ENCODE results near the gene RALGPS1. TPM values are rescaled to one million over a fixed set of nuclear protein-coding genes. Genes with fewer than 3 reads are reported as not detected.

Gene RALGPS1
- total and polyA plus RNA-seq, 2 of the 8 experiments (the other 6 are each of a cell fraction or from before 2014, with no cell fraction given): 20.0 to 23.5 TPM

GRCh38 chr9:127225801-127226625 lies 311.4 kb downstream of the RALGPS1 start:
- no peaks in the 10 kb centered on the region for H3K36me3 ChIP-seq (ENCODE audit: control insufficient read depth in 2 of 4, insufficient read depth in 4 of 4, low read length in 3 of 4)
- no peak overlapping the region for H3K27ac ChIP-seq (ENCODE audit: low read depth, low read length)
- H2BK15ac ChIP-seq (ENCODE audit: low read length): no peak overlapping the region
- no peak overlapping the region for H3K18ac ChIP-seq (ENCODE audit: extremely low read depth, low read length)
- H2BK5ac ChIP-seq (ENCODE audit: low read depth, low read length): no peak overlapping the region
- POLR2A ChIA-PET (ENCODE audit: partially characterized antibody): interaction anchor here (0.6 to 2.3 kb wide), 8 partner anchors 8 to 655 kb away, joined by 3 to 10 read pairs (median 3); partner anchors contain the start of gene SLC2A8
- peaks cover 2 to 4% of the 10 kb centered on the region in 2 experiments for H4K20me1 ChIP-seq (replicated peaks in 1 of 2; ENCODE audit: control insufficient read depth in 1 of 2, insufficient read depth in 2 of 2, low read length in 2 of 2)
- H2BK120ac ChIP-seq (replicated peaks; ENCODE audit: low read depth, low read length): no peak overlapping the region
- peak overlapping the region; percentile 25 to 79 (median 46); a peak in 7 of 8 replicates for H3K4me3 ChIP-seq (ENCODE audit: extremely low read depth in 1 of 4, insufficient read depth in 2 of 4, low read depth in 3 of 4, low read length in 4 of 4)
- H2AFZ ChIP-seq (ENCODE audit: low read length): peak overlapping the region; percentile 21; the same call in 1 of the 2 replicates
- H3K79me2 ChIP-seq (ENCODE audit: control insufficient read depth in 1 of 2, insufficient read depth in 2 of 2, low read length in 2 of 2): no peaks in the 10 kb centered on the region
- H3K79me1 ChIP-seq (ENCODE audit: low read depth, low read length): no peaks in the 10 kb centered on the region
- peaks cover 13% of the 10 kb centered on the region for H3K23me2 ChIP-seq (ENCODE audit: low read depth, low read length)
- no peak overlapping the region for H3K23ac ChIP-seq (ENCODE audit: insufficient read length)
- TF ChIP-seq E2F6 (IDR thresholded peaks at IDR 0.05): peak; percentile 26; the same call in 1 of the 2 replicates
- TF ChIP-seq POLR2AphosphoS5 (IDR thresholded peaks at IDR 0.05; ENCODE audit: low read depth, low read length): no peak
- peak; percentile 89 for TF ChIP-seq MAX (IDR thresholded peaks at IDR 0.05)
- peak; percentile 36 for TF ChIP-seq EZH2 (IDR thresholded peaks at IDR 0.05; ENCODE audit: low read depth, low read length, severe bottlenecking)
- TF ChIP-seq SUZ12 (IDR thresholded peaks at IDR 0.05; ENCODE audit: low read length): peak; percentile 51
- TF ChIP-seq ASH2L (IDR thresholded peaks at IDR 0.05; ENCODE audit: low read length): peak; percentile 22
- CTCF ChIA-PET (ENCODE audit: partially characterized antibody): interaction anchor here (0.8 to 3.7 kb wide), 7 partner anchors 11 to 122 kb away, joined by 3 to 16 read pairs (median 4); no protein-coding TSS in a partner anchor
- H3K9me3 ChIP-seq (ENCODE audit: insufficient read depth in 2 of 2, low read depth in 1 of 2, low read length in 1 of 2): no peaks in the 10 kb centered on the region
- peaks cover 0 to 13% (median 8%) of the 10 kb centered on the region in 4 experiments; a peak in 5 of 7 replicates for H3K4me1 ChIP-seq (replicated peaks in 1 of 4; ENCODE audit: control insufficient read depth in 3 of 4, insufficient read depth in 4 of 4, low read length in 3 of 4)
- H3K27me3 ChIP-seq (replicated peaks in 1 of 4; ENCODE audit: control insufficient read depth in 3 of 4, extremely low read depth in 1 of 4, insufficient read depth in 3 of 4, low read length in 3 of 4): peaks cover 2 to 15% (median 13%) of the 10 kb centered on the region in 4 experiments; a peak in 6 of 7 replicates
- FAIRE-seq (no peak), DNase-seq (ENCODE audit: low read depth in 1 of 2, low spot score in 2 of 2) (no peak)
- no peak overlapping the region for H3K4ac ChIP-seq (replicated peaks; ENCODE audit: insufficient read length, low read depth, low read length)
- H3K14ac ChIP-seq (ENCODE audit: insufficient read length): no peak overlapping the region
- H3K4me2 ChIP-seq (ENCODE audit: insufficient read depth in 1 of 2, low read depth in 2 of 2, low read length in 2 of 2): peak overlapping the region; percentile 85 to 92
- H4K5ac ChIP-seq (ENCODE audit: insufficient read length, low read depth, low read length): no peak overlapping the region
- WGBS, 2 experiments (ENCODE audit: extremely low coverage in 1 of 2, insufficient coverage in 1 of 2, insufficient read length in 1 of 2, insufficient replicate concordance in 2 of 2, low coverage in 1 of 2, low lambda C conversion rate in 2 of 2, missing lambda C conversion rate in 1 of 2): 47% methylated on average over 26 of the region's 42 CpGs; no CpG with 5 or more reads in 1 of the 2 experiments
- H3K56ac ChIP-seq (replicated peaks; ENCODE audit: insufficient read length, low read depth, low read length): no peak overlapping the region
- peak overlapping the region; percentile 83; the same call in 1 of the 2 replicates for H4K8ac ChIP-seq (ENCODE audit: extremely low read depth, insufficient read depth, low read length)
- no peak overlapping the region for H4K91ac ChIP-seq (replicated peaks; ENCODE audit: insufficient read length, low read length)
- 0 out of 7 replicates have a peak overlapping the region, but pooled peaks of 1 of the 4 experiments have one; percentile 29 for H3K9ac ChIP-seq (replicated peaks in 1 of 4; ENCODE audit: extremely low read depth in 1 of 4, low read depth in 3 of 4, low read length in 3 of 4)
- H2BK12ac ChIP-seq (ENCODE audit: low read depth, low read length): no peak overlapping the region
- no peak overlapping the region for H2AK5ac ChIP-seq (ENCODE audit: low read depth, low read length)
- H2BK20ac ChIP-seq (ENCODE audit: low read length): no peak overlapping the region

Data from H1 (cell line).